HepG2 (cell line): ENCODE data around the gene MZT2A.
A peak's percentile ranks its signal among the peaks of the same experiment; 100 is the strongest.
"Not testable (repeated sequence)": the region's sequence is repeated elsewhere in the genome, so short reads cannot be mapped to it uniquely, and the experiment has no call there.

Experiments used
- MAFG ChIP-seq: sonication (generic); formaldehyde crosslinking; IDR thresholded peaks from 2 replicates; pipeline ENCODE4 v1.5.1; 2020; ENCODE audit warnings: mild to moderate bottlenecking, missing genetic modification reagents
- NPAS2 ChIP-seq: sonication (generic); formaldehyde crosslinking; IDR thresholded peaks from 2 replicates; pipeline ENCODE4 v1.8.0; 2022; ENCODE audit warnings: mild to moderate bottlenecking, missing genetic modification reagents, borderline replicate concordance
- POLR2A ChIP-seq, 2 experiments: IDR thresholded peaks; 2 replicates each; pipeline ENCODE4 v1.6.1; 2011; ENCODE audit warnings: low read depth in 2 of 2, low read length in 2 of 2, mild to moderate bottlenecking in 1 of 2, moderate library complexity in 1 of 2; ENCODE audit not compliant: insufficient read depth in 1 of 2
- TF ChIP-seq, protein P1 (sequence below): sonication (generic); formaldehyde crosslinking; IDR thresholded peaks from 2 replicates; pipeline ENCODE4 v1.5.0; 2020; ENCODE audit warnings: mild to moderate bottlenecking, missing genetic modification reagents, moderate library complexity

DNA sequence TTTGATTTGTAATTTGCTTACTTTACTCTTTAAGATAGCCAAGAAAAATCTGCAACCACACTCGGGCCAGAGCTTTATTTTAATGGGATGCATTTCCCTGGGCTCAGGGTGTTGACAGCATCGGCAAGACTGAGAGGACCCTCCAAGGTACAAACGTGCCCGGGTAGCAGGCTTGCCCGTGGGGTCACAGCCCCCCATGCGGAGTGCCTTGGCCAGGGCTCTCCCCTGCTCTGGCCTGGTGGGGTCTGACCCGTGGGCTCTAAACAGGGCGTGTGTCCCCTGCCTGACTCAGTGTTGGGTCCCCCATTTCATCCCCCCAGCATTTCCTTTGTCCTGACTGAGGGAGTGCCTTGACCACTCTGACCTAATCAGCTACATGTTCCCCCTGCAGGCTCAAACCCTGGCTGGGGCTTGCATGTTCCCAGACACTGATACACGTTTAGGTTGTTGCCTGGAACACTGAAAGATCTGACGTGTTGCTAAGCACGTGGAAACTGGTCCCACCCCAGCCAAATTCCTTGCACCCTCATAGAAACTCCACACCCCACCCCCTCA lies 7.2 kb downstream of the MZT2A start:
- TF ChIP-seq, protein P1, sequence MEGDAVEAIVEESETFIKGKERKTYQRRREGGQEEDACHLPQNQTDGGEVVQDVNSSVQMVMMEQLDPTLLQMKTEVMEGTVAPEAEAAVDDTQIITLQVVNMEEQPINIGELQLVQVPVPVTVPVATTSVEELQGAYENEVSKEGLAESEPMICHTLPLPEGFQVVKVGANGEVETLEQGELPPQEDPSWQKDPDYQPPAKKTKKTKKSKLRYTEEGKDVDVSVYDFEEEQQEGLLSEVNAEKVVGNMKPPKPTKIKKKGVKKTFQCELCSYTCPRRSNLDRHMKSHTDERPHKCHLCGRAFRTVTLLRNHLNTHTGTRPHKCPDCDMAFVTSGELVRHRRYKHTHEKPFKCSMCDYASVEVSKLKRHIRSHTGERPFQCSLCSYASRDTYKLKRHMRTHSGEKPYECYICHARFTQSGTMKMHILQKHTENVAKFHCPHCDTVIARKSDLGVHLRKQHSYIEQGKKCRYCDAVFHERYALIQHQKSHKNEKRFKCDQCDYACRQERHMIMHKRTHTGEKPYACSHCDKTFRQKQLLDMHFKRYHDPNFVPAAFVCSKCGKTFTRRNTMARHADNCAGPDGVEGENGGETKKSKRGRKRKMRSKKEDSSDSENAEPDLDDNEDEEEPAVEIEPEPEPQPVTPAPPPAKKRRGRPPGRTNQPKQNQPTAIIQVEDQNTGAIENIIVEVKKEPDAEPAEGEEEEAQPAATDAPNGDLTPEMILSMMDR, result not testable (repeated sequence)
- peak in 1 of 2 experiments; percentile 19; a peak in 1 of 4 replicates for TF ChIP-seq POLR2A (IDR thresholded peaks at IDR 0.05; ENCODE audit: insufficient read depth in 1 of 2, low read depth in 2 of 2, low read length in 2 of 2)
- TF ChIP-seq NPAS2, MAFG (CRISPR knock-in tag): not testable (repeated sequence)
